ENCODE measurements around the gene TDRD15.
"Not testable (repeated sequence)": the region's sequence is repeated elsewhere in the genome, so short reads cannot be mapped to it uniquely, and the experiment has no call there.

Gene TDRD15

GRCh38 chr2:21148718-21149117 lies 24.9 kb downstream of the TDRD15 start:
- no peak for DNase-seq

- DNase-seq, result not testable (repeated sequence)
These were observed 27.5 kb downstream of the TDRD15 start for GRCh38 chr2:21151234-21151633.

GRCh38 chr2:21155365-21156136 lies 31.8 kb downstream of the TDRD15 start:
- no peak for DNase-seq

GRCh38 chr2:21161122-21161521 lies 37.4 kb downstream of the TDRD15 start:
- DNase-seq, result no peak

GRCh38 chr2:21161832-21162614 lies 38.3 kb downstream of the TDRD15 start:
- no peak for DNase-seq

DNA sequence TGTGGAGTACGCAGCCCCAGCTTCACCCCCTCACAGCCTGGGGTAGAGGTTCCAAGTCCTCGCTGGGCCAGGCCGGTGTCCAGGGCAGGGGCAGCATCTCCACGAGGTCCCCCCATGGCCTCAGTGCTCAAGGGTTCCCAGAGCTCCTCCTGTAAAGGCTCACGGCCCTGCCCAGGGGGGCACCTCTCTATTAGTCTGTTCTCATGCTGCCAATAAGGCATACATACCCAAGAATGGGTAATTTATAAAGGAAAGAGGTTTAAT lies 38.8 kb downstream of the TDRD15 start:
- DNase-seq, result no peak

- DNase-seq, result no peak
These were observed 39.4 kb downstream of the TDRD15 start for GRCh38 chr2:21163213-21163612.

DNA sequence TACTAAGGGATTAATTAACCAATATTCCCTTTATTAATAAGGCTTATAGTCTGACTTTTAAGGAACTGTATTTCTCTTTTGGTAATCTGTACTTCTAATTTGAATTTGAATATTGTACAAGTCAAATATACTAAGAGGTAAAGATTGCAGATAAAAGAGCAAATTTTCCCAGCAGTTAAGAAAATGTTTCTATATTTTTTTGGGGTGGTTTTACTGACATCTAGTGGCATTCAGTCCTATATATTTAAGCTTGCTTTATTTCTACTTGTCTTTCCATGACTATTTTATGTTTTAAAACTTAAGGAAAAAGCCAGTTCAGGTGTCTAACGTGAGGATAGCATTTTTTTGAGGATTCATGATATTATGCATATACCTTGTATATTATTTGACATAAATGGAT lies 41.6 kb downstream of the TDRD15 start:
- DNase-seq, result no peak

GRCh38 chr2:21175895-21176646 lies 52.3 kb downstream of the TDRD15 start:
- no peak for DNase-seq

GRCh38 chr2:21181957-21182356 lies 58.2 kb downstream of the TDRD15 start:
- DNase-seq, result no peak

GRCh38 chr2:21183306-21183705 lies 59.5 kb downstream of the TDRD15 start:
- DNase-seq, result no peak

DNA sequence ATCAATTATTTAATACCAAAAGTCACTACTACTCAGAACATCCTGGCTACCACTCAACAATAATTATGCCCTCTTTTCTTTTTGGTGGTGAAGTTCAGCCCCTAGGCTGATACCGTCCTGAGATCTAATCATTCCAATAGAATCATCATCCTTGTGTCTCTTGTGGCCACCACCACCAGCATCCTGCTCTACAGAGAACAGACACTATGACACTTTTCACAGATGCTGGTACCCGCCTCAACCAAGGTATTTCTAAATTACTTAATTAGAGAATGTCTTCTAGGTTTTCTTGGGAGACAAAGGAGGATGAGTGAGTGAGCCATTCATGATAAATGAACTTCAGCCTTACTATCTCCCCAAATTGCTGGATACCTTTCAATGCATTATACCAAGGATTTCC lies 60.0 kb downstream of the TDRD15 start:
- DNase-seq, result no peak

- no peak for DNase-seq
These were observed 67.8 kb downstream of the TDRD15 start for GRCh38 chr2:21191535-21191934.

All from EL (cell line).